Measurements from ENCODE around the gene CSF1R. TPM values are rescaled to one million over a fixed set of nuclear protein-coding genes. Genes with fewer than 3 reads are reported as not detected.

The CSF1R gene
- total RNA-seq, 4 donors from 2014 or later: 24.9 to 51.7 (median 31.5) TPM

DNA sequence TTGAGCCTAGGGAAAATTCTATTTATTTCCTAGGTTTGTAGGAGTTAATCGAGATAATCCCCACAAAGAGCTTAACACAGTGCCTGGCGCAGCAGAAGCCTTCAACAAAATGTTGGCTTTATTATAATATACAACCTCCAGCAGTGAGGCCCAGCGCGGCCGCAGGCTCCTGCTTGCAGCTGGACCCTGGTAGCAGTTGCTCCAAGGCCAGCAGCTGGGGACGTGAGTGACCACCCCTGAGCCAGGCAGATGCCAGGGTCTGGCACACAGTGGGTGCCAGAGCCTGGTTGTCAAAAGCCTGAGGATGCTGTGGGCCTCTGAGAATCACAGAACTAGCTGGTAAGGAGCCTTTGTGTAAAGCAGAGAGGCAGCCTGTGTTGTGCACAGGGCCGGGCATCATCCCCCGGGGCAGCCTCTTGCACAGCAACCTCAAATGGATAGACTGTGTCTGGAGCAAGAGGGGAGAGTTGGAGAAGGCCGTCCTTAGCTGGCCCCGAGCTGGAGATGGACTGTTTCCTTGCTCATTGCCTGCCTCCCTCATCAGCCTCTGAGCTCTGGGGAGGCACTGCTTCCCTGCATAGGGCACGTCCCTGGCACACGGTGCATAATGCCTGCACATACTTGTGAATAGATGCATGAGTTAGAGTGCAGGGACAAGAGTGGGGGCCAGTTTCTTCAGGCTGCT, 17.3 kb downstream of the CSF1R start:
- no peak overlapping the region for H3K27ac ChIP-seq (replicated peaks in 1 of 4)
- 87% methylated on average over 8 of the region's 12 CpGs for WGBS
- no peaks in the 10 kb centered on the region for H3K9me3 ChIP-seq
- TF ChIP-seq EP300 (IDR thresholded peaks at IDR 0.05) (no peak), POLR2A (IDR thresholded peaks at IDR 0.05; ENCODE audit: low read depth) (no peak), POLR2AphosphoS5 (IDR thresholded peaks at IDR 0.05) (no peak)
- TF ChIP-seq, protein P1, sequence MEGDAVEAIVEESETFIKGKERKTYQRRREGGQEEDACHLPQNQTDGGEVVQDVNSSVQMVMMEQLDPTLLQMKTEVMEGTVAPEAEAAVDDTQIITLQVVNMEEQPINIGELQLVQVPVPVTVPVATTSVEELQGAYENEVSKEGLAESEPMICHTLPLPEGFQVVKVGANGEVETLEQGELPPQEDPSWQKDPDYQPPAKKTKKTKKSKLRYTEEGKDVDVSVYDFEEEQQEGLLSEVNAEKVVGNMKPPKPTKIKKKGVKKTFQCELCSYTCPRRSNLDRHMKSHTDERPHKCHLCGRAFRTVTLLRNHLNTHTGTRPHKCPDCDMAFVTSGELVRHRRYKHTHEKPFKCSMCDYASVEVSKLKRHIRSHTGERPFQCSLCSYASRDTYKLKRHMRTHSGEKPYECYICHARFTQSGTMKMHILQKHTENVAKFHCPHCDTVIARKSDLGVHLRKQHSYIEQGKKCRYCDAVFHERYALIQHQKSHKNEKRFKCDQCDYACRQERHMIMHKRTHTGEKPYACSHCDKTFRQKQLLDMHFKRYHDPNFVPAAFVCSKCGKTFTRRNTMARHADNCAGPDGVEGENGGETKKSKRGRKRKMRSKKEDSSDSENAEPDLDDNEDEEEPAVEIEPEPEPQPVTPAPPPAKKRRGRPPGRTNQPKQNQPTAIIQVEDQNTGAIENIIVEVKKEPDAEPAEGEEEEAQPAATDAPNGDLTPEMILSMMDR (IDR thresholded peaks at IDR 0.05): no peak
- H3K36me3 ChIP-seq: peaks cover 0 to 6% (median 0%) of the 10 kb centered on the region in 4 donors
- H3K27me3 ChIP-seq: peaks cover 0 to 3% (median 0%) of the 10 kb centered on the region in 4 donors
- no peak for DNase-seq (ENCODE audit: extremely low spot score)
- no peak overlapping the region for H3K4me3 ChIP-seq
- intact Hi-C loops (cut with DNase I): no loop called here
- peaks cover 0 to 15% (median 12%) of the 10 kb centered on the region in 4 donors for H3K4me1 ChIP-seq

DNA sequence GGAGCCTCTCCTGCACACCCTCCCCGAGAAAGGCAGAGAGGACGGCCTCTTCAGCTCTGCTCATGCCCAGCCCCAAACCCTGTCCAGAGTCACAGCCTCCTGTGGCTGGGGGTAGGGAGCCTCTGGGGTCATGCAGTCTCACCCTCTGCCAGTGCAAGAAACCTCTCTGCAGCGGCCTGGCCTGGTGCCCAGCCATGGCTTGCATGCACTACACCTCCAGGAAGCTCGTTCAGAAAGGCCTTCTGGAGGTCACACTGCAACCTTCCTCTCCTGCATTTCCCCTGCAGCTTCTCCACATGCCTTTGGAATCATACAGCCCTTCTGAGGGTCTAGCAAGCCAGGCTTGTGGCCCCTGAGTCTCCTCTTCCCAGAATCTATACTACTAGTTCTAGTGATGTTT, 17.9 kb downstream of the CSF1R start:
- H3K36me3 ChIP-seq: peaks cover 0 to 6% (median 0%) of the 10 kb centered on the region in 4 donors
- TF ChIP-seq POLR2A (IDR thresholded peaks at IDR 0.05; ENCODE audit: low read depth) (no peak), EP300 (IDR thresholded peaks at IDR 0.05) (no peak), POLR2AphosphoS5 (IDR thresholded peaks at IDR 0.05) (no peak)
- TF ChIP-seq, protein P1 (IDR thresholded peaks at IDR 0.05): no peak
- DNase-seq (ENCODE audit: extremely low spot score): no peak
- 73% methylated on average over 4 of the region's 4 CpGs for WGBS
- H3K27ac ChIP-seq (replicated peaks in 1 of 4): no peak overlapping the region
- H3K9me3 ChIP-seq: no peaks in the 10 kb centered on the region
- no peak overlapping the region for H3K4me3 ChIP-seq
- intact Hi-C loops (cut with DNase I): no loop called here
- peaks cover 0 to 15% (median 12%) of the 10 kb centered on the region in 4 donors for H3K4me1 ChIP-seq
- H3K27me3 ChIP-seq: peaks cover 0 to 3% (median 0%) of the 10 kb centered on the region in 4 donors

DNA sequence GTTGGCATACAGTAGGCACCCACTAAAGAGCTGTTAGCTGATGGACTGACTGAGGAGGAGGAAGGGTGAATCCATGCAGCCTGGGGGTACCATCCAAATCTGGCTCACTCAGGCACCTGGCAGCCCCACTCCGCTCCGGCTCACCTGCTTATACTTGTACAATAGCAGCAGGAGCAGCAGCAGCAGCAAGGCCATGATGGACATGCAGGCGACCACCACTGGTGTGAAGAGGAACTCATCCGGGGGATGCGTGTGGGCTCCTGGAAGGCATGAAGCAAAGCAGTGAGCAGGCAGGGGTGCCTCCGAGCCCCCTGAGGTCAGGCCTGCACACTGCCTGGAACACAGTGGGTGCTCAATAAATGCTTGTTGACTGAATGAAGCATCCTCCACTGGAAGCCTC, 18.3 kb downstream of the CSF1R start:
- DNase-seq (ENCODE audit: extremely low spot score): no peak
- Histone ChIP-seq H3K4me1 (peaks cover 0 to 15% (median 12%) of the 10 kb centered on the region in 4 donors), H3K27ac (replicated peaks in 1 of 4) (no peak overlapping the region), H3K4me3 (no peak overlapping the region), H3K36me3 (peaks cover 0 to 3% (median 0%) of the 10 kb centered on the region in 4 donors), H3K9me3 (no peaks in the 10 kb centered on the region), H3K27me3 (peaks cover 0 to 3% (median 0%) of the 10 kb centered on the region in 4 donors)
- WGBS: 97% methylated on average over 6 of the region's 6 CpGs
- intact Hi-C loops (cut with DNase I): no loop called here
- TF ChIP-seq, protein P1 (IDR thresholded peaks at IDR 0.05): no peak
- TF ChIP-seq POLR2AphosphoS5 (IDR thresholded peaks at IDR 0.05) (no peak), EP300 (IDR thresholded peaks at IDR 0.05) (no peak), POLR2A (IDR thresholded peaks at IDR 0.05; ENCODE audit: low read depth) (no peak)

DNA sequence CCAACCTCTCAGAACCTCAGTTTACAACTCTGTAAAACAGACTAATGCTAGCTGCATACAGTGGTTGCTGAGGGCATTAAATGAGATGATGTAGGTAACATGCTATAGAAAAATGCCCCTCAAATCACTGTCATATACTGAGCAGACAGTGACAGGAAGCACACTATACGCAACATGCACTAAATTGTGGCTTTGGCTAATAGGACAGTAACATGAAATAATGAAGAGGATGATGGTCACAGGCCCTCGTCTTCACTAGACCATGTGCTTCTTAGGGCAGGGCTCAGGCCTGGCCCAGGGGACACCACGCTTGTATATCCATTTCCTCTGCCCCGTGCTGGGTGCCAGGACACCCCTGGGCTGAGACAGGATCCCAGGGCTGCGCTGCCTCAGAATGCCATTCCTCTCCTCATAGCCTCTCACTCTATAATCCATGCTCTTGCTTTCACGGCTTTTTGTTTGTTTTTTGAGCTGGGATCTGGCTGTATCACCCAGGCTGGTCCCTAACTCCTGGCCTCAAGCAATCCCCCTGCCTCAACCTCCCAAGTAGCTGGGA, 18.9 kb downstream of the CSF1R start:
- intact Hi-C loops (cut with DNase I): no loop called here

More for the DNA sequence above, 18.9 kb downstream of the CSF1R start:
- 90% methylated on average over 6 of the region's 6 CpGs for WGBS
- DNase-seq (ENCODE audit: extremely low spot score): no peak
- Histone ChIP-seq H3K4me1 (peaks cover 0 to 15% (median 12%) of the 10 kb centered on the region in 4 donors), H3K9me3 (no peaks in the 10 kb centered on the region), H3K4me3 (no peak overlapping the region), H3K27me3 (peaks cover 0 to 3% (median 0%) of the 10 kb centered on the region in 4 donors), H3K36me3 (no peaks in the 10 kb centered on the region), H3K27ac (replicated peaks in 1 of 4) (no peak overlapping the region)
- TF ChIP-seq, protein P1 (IDR thresholded peaks at IDR 0.05): no peak
- no peak for TF ChIP-seq POLR2A (IDR thresholded peaks at IDR 0.05; ENCODE audit: low read depth)
- no peak for TF ChIP-seq POLR2AphosphoS5 (IDR thresholded peaks at IDR 0.05)
- no peak for TF ChIP-seq EP300 (IDR thresholded peaks at IDR 0.05)

Measured in esophagus muscularis mucosa (tissue), 4 donors.